ENCODE results near the gene SNRNP25.

The SNRNP25 gene

DNA sequence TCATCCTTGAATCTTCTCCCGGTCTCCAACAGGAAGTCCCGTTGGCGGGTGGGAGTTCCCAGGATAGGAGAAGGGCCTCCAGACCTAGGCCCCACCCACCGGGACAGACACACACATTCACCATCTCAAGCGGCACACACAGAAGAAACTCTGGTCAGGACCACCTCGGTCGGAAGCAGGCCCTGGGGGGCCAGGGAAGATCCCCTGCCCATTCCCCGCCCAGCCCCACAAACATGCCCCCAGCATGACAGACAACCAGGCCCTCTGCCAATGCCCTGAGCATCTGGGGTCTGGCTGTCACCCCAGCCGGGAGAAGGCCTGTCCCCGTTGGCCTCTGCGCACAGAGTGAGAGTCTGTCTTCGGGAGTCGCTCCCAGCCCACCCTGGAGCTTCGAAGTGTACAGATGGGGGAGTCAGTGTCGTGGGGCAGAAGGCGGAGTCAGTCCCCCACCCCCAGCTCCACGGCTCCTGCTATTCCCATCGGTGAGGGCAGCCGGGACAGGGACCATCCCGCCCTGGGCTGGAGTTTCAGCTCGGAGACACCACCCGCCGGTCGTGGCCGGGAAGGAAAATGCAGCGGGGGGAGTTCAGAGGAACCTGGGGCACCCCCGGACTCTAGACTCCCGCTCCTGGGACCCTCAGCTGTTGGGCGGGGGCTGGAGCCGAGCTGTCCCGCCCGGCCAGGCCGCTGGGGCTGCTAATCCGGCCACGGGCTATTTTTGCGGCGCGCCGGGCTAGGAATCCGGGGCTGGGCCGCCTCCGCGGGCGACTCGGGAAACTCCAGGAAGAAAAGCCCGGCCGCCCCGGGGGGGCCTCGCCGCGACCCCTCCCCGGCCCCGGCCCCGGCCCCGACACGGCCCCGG lies 18.1 kb downstream of the SNRNP25 start:
- TF ChIP-seq, protein P1, sequence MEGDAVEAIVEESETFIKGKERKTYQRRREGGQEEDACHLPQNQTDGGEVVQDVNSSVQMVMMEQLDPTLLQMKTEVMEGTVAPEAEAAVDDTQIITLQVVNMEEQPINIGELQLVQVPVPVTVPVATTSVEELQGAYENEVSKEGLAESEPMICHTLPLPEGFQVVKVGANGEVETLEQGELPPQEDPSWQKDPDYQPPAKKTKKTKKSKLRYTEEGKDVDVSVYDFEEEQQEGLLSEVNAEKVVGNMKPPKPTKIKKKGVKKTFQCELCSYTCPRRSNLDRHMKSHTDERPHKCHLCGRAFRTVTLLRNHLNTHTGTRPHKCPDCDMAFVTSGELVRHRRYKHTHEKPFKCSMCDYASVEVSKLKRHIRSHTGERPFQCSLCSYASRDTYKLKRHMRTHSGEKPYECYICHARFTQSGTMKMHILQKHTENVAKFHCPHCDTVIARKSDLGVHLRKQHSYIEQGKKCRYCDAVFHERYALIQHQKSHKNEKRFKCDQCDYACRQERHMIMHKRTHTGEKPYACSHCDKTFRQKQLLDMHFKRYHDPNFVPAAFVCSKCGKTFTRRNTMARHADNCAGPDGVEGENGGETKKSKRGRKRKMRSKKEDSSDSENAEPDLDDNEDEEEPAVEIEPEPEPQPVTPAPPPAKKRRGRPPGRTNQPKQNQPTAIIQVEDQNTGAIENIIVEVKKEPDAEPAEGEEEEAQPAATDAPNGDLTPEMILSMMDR (IDR thresholded peaks at IDR 0.05; ENCODE audit: borderline replicate concordance, control extremely low read depth, extremely low read depth, insufficient read depth, missing control alignments): no peak
- in situ Hi-C loops (cut with MboI; ENCODE audit: low sequenced_read_pairs, unreplicated experiment): no loop called here
- no peak for DNase-seq (ENCODE audit: low spot score)

DNA sequence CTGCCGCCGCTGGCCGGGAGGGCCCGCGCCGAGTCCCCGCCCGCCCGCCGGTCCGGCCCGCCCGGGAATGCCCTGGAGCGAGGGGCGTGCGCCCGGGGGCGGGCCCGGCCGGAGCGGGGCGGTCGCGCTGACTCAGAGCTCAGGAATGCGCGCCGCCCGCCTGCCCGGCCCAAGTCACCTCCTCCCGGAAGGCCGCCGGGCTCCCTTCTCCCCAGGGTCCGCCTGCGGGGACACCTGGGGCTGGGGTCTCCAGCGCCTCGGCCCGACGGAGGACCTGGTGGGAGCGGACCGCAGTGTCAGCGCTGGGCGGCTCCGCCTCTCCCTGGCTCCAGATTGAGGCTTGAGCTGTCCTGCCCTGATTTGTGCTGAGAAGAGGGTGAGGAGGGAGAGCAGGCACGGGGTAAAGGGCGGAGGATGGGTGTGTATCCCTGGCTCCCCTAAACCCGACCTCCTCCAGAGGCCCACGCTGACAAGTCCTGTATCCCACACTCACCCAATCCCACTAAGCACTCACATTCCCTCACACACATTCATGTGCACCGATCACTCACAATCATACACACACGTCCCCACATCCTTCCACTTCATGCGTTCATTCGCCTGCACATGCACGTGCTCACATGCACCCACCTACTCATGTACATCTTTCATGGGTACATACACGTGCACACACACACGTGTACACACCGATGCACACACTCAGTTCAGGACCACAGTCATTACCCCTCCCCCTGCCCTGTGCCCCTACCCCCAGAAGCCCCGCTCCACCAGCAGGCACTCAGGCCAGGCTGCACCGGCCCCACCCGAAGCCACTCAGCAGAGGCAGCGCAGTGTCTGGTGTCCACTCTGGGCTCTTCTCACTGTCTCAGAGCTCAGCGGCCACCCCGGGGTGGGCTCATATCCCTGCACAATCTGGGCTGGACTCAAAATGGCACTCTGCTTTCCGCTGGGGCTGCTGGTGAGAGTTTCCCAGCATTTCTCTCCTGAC lies 19.2 kb downstream of the SNRNP25 start, which contains the start of gene RHBDF1:
TSS of gene RHBDF1 (minus strand) at position 71 of the 988 bp plus-strand sequence. CDS start 7,616 bp downstream, outside the sequence.
- in situ Hi-C loops (cut with MboI; ENCODE audit: low sequenced_read_pairs, unreplicated experiment): no loop called here
- DNase-seq (ENCODE audit: low spot score): peak; percentile 74
- TF ChIP-seq, protein P1 (IDR thresholded peaks at IDR 0.05; ENCODE audit: borderline replicate concordance, control extremely low read depth, extremely low read depth, insufficient read depth, missing control alignments): no peak

- DNase-seq (ENCODE audit: low spot score): no peak
- TF ChIP-seq, protein P1 (IDR thresholded peaks at IDR 0.05; ENCODE audit: borderline replicate concordance, control extremely low read depth, extremely low read depth, insufficient read depth, missing control alignments): no peak
- in situ Hi-C loops (cut with MboI; ENCODE audit: low sequenced_read_pairs, unreplicated experiment): no loop called here
Observed at GRCh38 chr16:74051-74746, 20.6 kb downstream of the SNRNP25 start.

DNA sequence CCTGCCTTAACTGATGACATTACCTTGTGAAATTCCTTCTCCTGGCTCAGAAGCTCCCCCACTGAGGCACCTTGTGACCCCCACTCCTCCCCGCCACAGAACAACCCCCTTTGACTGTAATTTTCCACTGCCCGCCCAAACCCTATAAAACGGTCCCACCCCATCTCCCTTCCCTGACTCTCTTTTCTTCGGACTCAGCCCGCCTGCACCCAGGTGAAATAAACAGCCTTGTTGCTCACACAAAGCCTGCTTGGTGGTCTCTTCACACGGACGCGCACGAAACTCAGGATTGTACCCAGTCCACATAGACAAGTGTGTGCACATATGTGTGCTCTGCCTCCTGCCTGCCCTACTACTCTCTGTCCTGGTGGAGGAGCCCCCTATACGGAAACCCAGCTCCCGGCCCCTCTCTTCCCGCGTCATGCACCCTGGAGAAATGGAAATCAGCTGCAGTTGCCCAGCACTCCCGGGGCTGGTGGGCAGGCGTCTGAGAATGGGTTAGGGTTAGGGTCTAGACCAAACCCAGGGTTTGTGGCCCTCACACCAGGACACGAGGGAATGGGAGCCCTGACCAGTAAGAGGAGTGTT lies 21.2 kb downstream of the SNRNP25 start:
- DNase-seq (ENCODE audit: low spot score): no peak

DNA sequence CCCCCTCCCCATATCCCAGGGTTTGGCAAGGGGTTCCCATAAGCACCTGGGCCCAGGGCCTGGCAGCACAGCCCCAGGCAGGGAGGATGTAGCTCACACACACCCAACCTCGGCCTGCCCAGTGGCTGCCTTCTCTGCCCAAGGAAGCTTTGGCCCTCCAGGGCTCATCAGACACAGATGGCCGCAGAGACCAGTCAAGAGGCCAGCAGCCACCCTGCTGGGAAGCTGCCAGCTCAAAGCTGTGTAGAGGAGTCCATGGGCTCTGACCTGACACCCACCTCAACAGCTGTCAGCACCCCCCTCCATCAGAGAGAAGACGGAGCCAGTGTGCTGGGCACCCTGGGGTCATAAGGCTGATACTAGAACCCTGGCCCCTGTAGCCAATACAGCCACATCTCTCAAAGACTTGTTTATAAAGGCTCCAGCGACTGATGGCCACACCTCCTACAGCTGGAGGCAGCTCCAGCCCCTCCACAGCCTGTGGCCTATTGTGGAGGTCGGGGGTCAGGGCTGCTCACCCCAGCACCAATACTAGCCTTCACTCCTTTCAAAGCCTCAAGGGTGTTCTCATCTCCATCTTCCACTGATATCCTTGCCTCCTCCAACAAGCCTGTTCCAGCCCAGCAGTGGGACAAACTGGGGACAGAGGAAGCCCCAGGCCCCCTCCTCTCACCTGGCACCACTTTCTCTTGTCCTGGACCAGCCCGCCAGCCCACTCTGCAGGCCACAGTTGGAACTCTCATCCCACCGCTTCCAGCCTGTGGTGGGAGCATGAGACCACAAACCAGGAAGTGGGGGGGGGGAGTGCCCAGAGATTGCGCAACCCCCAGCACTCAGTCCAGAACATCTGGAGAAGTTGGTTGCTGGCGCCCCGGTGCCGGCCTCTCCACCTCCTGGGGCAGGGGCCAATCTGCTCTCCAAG lies 22.2 kb downstream of the SNRNP25 start:
- no peak for DNase-seq (ENCODE audit: low spot score)
- TF ChIP-seq, protein P1 (IDR thresholded peaks at IDR 0.05; ENCODE audit: borderline replicate concordance, control extremely low read depth, extremely low read depth, insufficient read depth, missing control alignments): no peak
- in situ Hi-C loops (cut with MboI; ENCODE audit: low sequenced_read_pairs, unreplicated experiment): no loop called here

More for the DNA sequence above, 21.2 kb downstream of the SNRNP25 start:
- TF ChIP-seq, protein P1 (IDR thresholded peaks at IDR 0.05; ENCODE audit: borderline replicate concordance, control extremely low read depth, extremely low read depth, insufficient read depth, missing control alignments): no peak
- in situ Hi-C loops (cut with MboI; ENCODE audit: low sequenced_read_pairs, unreplicated experiment): no loop called here
